Panc1 (cell line): ENCODE data around the gene C12orf57. TPM values are rescaled to one million over a fixed set of nuclear protein-coding genes. Genes with fewer than 3 reads are reported as not detected.

Source experiments
- ATAC-seq: fragments of 200-7000 bp; cut with Tn5 transposase; 2 replicates; pipeline ENCODE4 v1.9.1; 2020; ENCODE audit warnings: mild to moderate bottlenecking, moderate library complexity
- BruUV-seq: library from RNA; stranded (reverse); fragments of 400-500 nt; replicated peaks from 2 replicates; lab custom pipeline; 2021; lab: Mats Ljungman, UMichigan
- CTCF ChIA-PET: fragments of 300-600 bp; sonication (Branson Sonifier 250); formaldehyde crosslinking; loops from one replicate; lab custom pipeline; 2022; ENCODE audit warnings: antibody characterized with exemption; lab: Charles Lee
- POLR2A ChIA-PET: fragments of 300-600 bp; sonication (Branson Sonifier 250); formaldehyde crosslinking; loops from one replicate; lab custom pipeline; 2022; ENCODE audit warnings: antibody characterized with exemption; lab: Charles Lee
- DNase-seq: peaks from one replicate; pipeline ENCODE4 v3.0.0-alpha.2; 2010; ENCODE audit warnings: low read depth, low spot score
- H3K27ac ChIP-seq: 2 replicates; pipeline ENCODE4 v1.5.1; 2011; ENCODE audit warnings: mild to moderate bottlenecking, low read length, inconsistent platforms
- H3K27me3 ChIP-seq: fragments of 200-500 bp; sonication (Bioruptor generic); 2 replicates; pipeline ENCODE4 v1.6.0; 2014; ENCODE audit warnings: low read length, inconsistent platforms; ENCODE audit not compliant: control insufficient read depth, insufficient read depth
- H3K36me3 ChIP-seq: fragments of 200-500 bp; sonication (Bioruptor generic); 2 replicates; pipeline ENCODE4 v1.5.1; 2014; ENCODE audit warnings: inconsistent platforms, mild to moderate bottlenecking, low read length, moderate library complexity; ENCODE audit not compliant: control insufficient read depth, insufficient read depth
- H3K4me1 ChIP-seq: 2 replicates; pipeline ENCODE4 v1.5.1; 2011; ENCODE audit warnings: inconsistent platforms, mild to moderate bottlenecking, low read length, moderate library complexity; ENCODE audit not compliant: control insufficient read depth, insufficient read depth
- H3K4me3 ChIP-seq, 2 experiments: 2 replicates each; pipeline ENCODE4 v1.5.1; 2011 to 2012; ENCODE audit warnings: low read depth in 2 of 2, low read length in 2 of 2, mild to moderate bottlenecking in 2 of 2, inconsistent platforms in 1 of 2, moderate library complexity in 1 of 2
- H3K9me3 ChIP-seq: fragments of 200-500 bp; sonication (Bioruptor generic); 2 replicates; pipeline ENCODE4 v1.5.1; 2014; ENCODE audit warnings: low read depth, mild to moderate bottlenecking, inconsistent platforms, low read length, moderate library complexity; ENCODE audit not compliant: control insufficient read depth, insufficient read depth
- CTCF ChIP-seq: fragments of 450-650 bp; IDR thresholded peaks from 2 replicates; pipeline ENCODE4 v1.5.1; 2017; ENCODE audit warnings: mild to moderate bottlenecking
- POLR2AphosphoS5 ChIP-seq: IDR thresholded peaks from 2 replicates; pipeline ENCODE4 v1.6.1; 2012; ENCODE audit warnings: mild to moderate bottlenecking, low read depth, low read length, moderate library complexity
- REST ChIP-seq, 2 experiments: IDR thresholded peaks; 2 replicates each; pipeline ENCODE4 v1.6.1; 2011 to 2012; ENCODE audit warnings: low read depth in 2 of 2, control low read depth in 1 of 2, low read length in 1 of 2, mild to moderate bottlenecking in 1 of 2, moderate library complexity in 1 of 2; ENCODE audit not compliant: insufficient read depth in 1 of 2
- SIN3A ChIP-seq: IDR thresholded peaks from 2 replicates; pipeline ENCODE4 v1.6.1; 2012; ENCODE audit warnings: low read depth, mild to moderate bottlenecking, low read length, moderate library complexity, borderline replicate concordance; ENCODE audit not compliant: insufficient read depth
- TCF7L2 ChIP-seq: IDR thresholded peaks from 2 replicates; pipeline ENCODE4 v1.6.1; 2011; ENCODE audit warnings: mild to moderate bottlenecking, low read depth, low read length, inconsistent platforms
- in situ Hi-C: cut with HindIII; loops from 2 replicates; pipeline ENCODE4 v1.10.0; 2016; ENCODE audit warnings: low sequenced_read_pairs, low pct_unique_long_range_greater_than_20kb
- intact Hi-C: fragments of 100-400 bp; cut with micrococcal nuclease; formaldehyde crosslinking; loops from one replicate; pipeline ENCODE4 v1.10.0; 2022; ENCODE audit not compliant: unreplicated experiment
- total RNA-seq: library from RNA; stranded (reverse); gene quantifications from one replicate; pipeline ENCODE4 v1.2.1, GENCODE V29; 2021; ENCODE audit not compliant: unreplicated experiment

C12orf57 gene
- total RNA-seq, 1 experiment from 2014 or later = 126 TPM

- CTCF ChIA-PET = no interaction called here
- DNase-seq (no peak), ATAC-seq (no peak)
- H3K4me3 ChIP-seq = no peak overlapping the region
- no TSS peak for BruUV-seq
- H3K27me3 ChIP-seq = no peaks in the 10 kb centered on the region
- POLR2A ChIA-PET = interaction anchor here (0.6 kb wide), 1 partner anchor 17 kb away, joined by 3 read pairs; no protein-coding TSS in a partner anchor
- no peak for TF ChIP-seq SIN3A
- peaks cover 50% of the 10 kb centered on the region for H3K4me1 ChIP-seq
- peak overlapping the region; percentile 95; the same call in 1 of the 2 replicates for H3K27ac ChIP-seq
- no peaks in the 10 kb centered on the region for H3K9me3 ChIP-seq
- in situ Hi-C loops (no loop called here), intact Hi-C loops (loop anchor here (10.0 kb wide), 1 partner anchor 173 kb away; no protein-coding TSS in a partner anchor)
- H3K36me3 ChIP-seq = no peaks in the 10 kb centered on the region; the same call in 1 of the 2 replicates
Observed at GRCh38 chr12:6941782-6942181, 2.0 kb upstream of the C12orf57 start.

- Histone ChIP-seq H3K4me1 (peaks cover 46% of the 10 kb centered on the region), H3K9me3 (no peaks in the 10 kb centered on the region), H3K27ac (peak overlapping the region; percentile 95), H3K36me3 (no peaks in the 10 kb centered on the region; the same call in 1 of the 2 replicates), H3K4me3 (no peak overlapping the region), H3K27me3 (no peaks in the 10 kb centered on the region)
- ChIA-PET POLR2A (interaction anchor here (0.6 kb wide), 1 partner anchor 17 kb away, joined by 3 read pairs; no protein-coding TSS in a partner anchor), CTCF (no interaction called here)
- no TSS peak for BruUV-seq
- no peak for ATAC-seq
- intact Hi-C loops (loop anchor here (10.0 kb wide), 1 partner anchor 173 kb away; no protein-coding TSS in a partner anchor), in situ Hi-C loops (no loop called here)
- DNase-seq = no peak
- TF ChIP-seq CTCF (no peak), TCF7L2 (no peak), SIN3A (no peak), REST (IDR thresholded peaks at IDR 0.05; ENCODE audit: insufficient read depth in 1 of 2, low read depth in 2 of 2, low read length in 1 of 2) (no peak), POLR2AphosphoS5 (no peak; the same call in 1 of the 2 replicates)
Observed at GRCh38 chr12:6942331-6942665, 1.5 kb upstream of the C12orf57 start.

- H3K27ac ChIP-seq = peak overlapping the region; percentile 95
- CTCF ChIA-PET = no interaction called here
- H3K27me3 ChIP-seq = no peaks in the 10 kb centered on the region
- POLR2A ChIA-PET = interaction anchor here (1.0 to 1.7 kb wide), 3 partner anchors 9 to 21 kb away, joined by 4 to 9 read pairs (median 8); no protein-coding TSS in a partner anchor
- in situ Hi-C loops = no loop called here
- peak; percentile 81 for DNase-seq
- no peaks in the 10 kb centered on the region; the same call in 1 of the 2 replicates for H3K36me3 ChIP-seq
- intact Hi-C loops = loop anchor here (10.0 kb wide), 1 partner anchor 171 kb away; no protein-coding TSS in a partner anchor
- BruUV-seq = no TSS peak
- peak overlapping the region; percentile 34 to 64 for H3K4me3 ChIP-seq
- peaks cover 42% of the 10 kb centered on the region for H3K4me1 ChIP-seq
- TF ChIP-seq CTCF (no peak), SIN3A (no peak), REST (IDR thresholded peaks at IDR 0.05; ENCODE audit: insufficient read depth in 1 of 2, low read depth in 2 of 2, low read length in 1 of 2) (no peak), TCF7L2 (no peak), POLR2AphosphoS5 (no peak)
- ATAC-seq = peak; percentile 51
- no peaks in the 10 kb centered on the region for H3K9me3 ChIP-seq
Observed at GRCh38 chr12:6943389-6943721, 467 bp upstream of the C12orf57 start.
